Measurements from ENCODE around the gene SFMBT1.

The SFMBT1 gene

GRCh38 chr3:53074366-53074696, 28.5 kb upstream of the SFMBT1 start:
- no peak overlapping the region for H3K4me2 ChIP-seq (ENCODE audit: low read length)
- H3K79me2 ChIP-seq (ENCODE audit: insufficient read depth, low read length), result no peaks in the 10 kb centered on the region

GRCh38 chr3:53073553-53074365, 27.9 kb upstream of the SFMBT1 start:
- Histone ChIP-seq H3K4me2 (ENCODE audit: low read length) (peak overlapping the region; percentile 82), H3K9ac (ENCODE audit: low read length) (peak overlapping the region; percentile 72)

More at GRCh38 chr3:53074366-53074696, 28.5 kb upstream of the SFMBT1 start:
- no peaks in the 10 kb centered on the region for H4K20me1 ChIP-seq (ENCODE audit: insufficient read depth, low read length)
- H3K4me3 ChIP-seq (ENCODE audit: low read depth, low read length, poor library complexity, severe bottlenecking), result no peak overlapping the region
- no peaks in the 10 kb centered on the region for H3K9me2 ChIP-seq (ENCODE audit: low read depth, low read length)
- TF ChIP-seq EZH2 (IDR thresholded peaks at IDR 0.05; ENCODE audit: borderline replicate concordance, low read length) (no peak), CTCF (IDR thresholded peaks at IDR 0.05; ENCODE audit: low read length) (no peak)
- peaks cover 22% of the 10 kb centered on the region for H3K4me1 ChIP-seq (ENCODE audit: insufficient read depth, low read length, severe bottlenecking)
- H2AFZ ChIP-seq (ENCODE audit: low read length), result no peak overlapping the region
- H3K9ac ChIP-seq (ENCODE audit: low read length), result no peak overlapping the region
- no peak overlapping the region for H3K27ac ChIP-seq (ENCODE audit: low read depth, low read length, poor library complexity, severe bottlenecking)
- H3K27me3 ChIP-seq (ENCODE audit: insufficient read depth, low read length), result no peaks in the 10 kb centered on the region
- H3F3A ChIP-seq (ENCODE audit: insufficient read depth, low read length), result no peaks in the 10 kb centered on the region
- no peaks in the 10 kb centered on the region for H3K36me3 ChIP-seq (ENCODE audit: insufficient read depth, low read length)
- H3K9me3 ChIP-seq (ENCODE audit: low read length), result no peaks in the 10 kb centered on the region

More at GRCh38 chr3:53073553-53074365, 27.9 kb upstream of the SFMBT1 start:
- peaks cover 22% of the 10 kb centered on the region for H3K4me1 ChIP-seq (ENCODE audit: insufficient read depth, low read length, severe bottlenecking)
- H3K9me3 ChIP-seq (ENCODE audit: low read length), result no peaks in the 10 kb centered on the region
- H3K27ac ChIP-seq (ENCODE audit: low read depth, low read length, poor library complexity, severe bottlenecking), result no peak overlapping the region
- H3K9me2 ChIP-seq (ENCODE audit: low read depth, low read length), result no peaks in the 10 kb centered on the region
- H2AFZ ChIP-seq (ENCODE audit: low read length), result peak overlapping the region; percentile 83; the same call in 1 of the 2 replicates
- H4K20me1 ChIP-seq (ENCODE audit: insufficient read depth, low read length), result no peaks in the 10 kb centered on the region
- no peaks in the 10 kb centered on the region for H3F3A ChIP-seq (ENCODE audit: insufficient read depth, low read length)
- TF ChIP-seq CTCF (IDR thresholded peaks at IDR 0.05; ENCODE audit: low read length) (no peak), EZH2 (IDR thresholded peaks at IDR 0.05; ENCODE audit: borderline replicate concordance, low read length) (no peak)
- H3K4me3 ChIP-seq (ENCODE audit: low read depth, low read length, poor library complexity, severe bottlenecking), result peak overlapping the region; percentile 63
- H3K79me2 ChIP-seq (ENCODE audit: insufficient read depth, low read length), result no peaks in the 10 kb centered on the region
- H3K36me3 ChIP-seq (ENCODE audit: insufficient read depth, low read length), result no peaks in the 10 kb centered on the region
- no peaks in the 10 kb centered on the region for H3K27me3 ChIP-seq (ENCODE audit: insufficient read depth, low read length)
